ENCODE data around the gene BUD13. TPM values are rescaled to one million over a fixed set of nuclear protein-coding genes. Genes with fewer than 3 reads are reported as not detected.

BUD13 gene
- total RNA-seq: 10 to 100 TPM in 4 of 5 donors, 1 to 10 TPM in 1; 9.8 to 23.0 (median 20.5) TPM
- total RNA-seq (2013): 23.8 TPM
- 18.2 to 53.0 (median 33.5) reads per million in 29 experiments for total RNA-seq

- DNase-seq (peak; percentile 82 to 97 (median 92)), ATAC-seq (replicated peaks in 1 of 4) (peak; percentile 92 to 95 (median 94))
- no peaks in the 10 kb centered on the region for H3K27me3 ChIP-seq (replicated peaks in 1 of 2; ENCODE audit: control insufficient read depth in 2 of 2, extremely low read depth in 1 of 2, insufficient read depth in 2 of 2, low read length in 1 of 2)
- under 1% methylated on average over 65 of the region's 73 CpGs for WGBS (ENCODE audit: insufficient coverage)
- peaks cover 18 to 23% of the 10 kb centered on the region in 2 experiments for H3K4me1 ChIP-seq (ENCODE audit: control insufficient read depth in 1 of 2, extremely low read depth in 1 of 2, insufficient read depth in 2 of 2, low read length in 2 of 2)
- peaks cover 32 to 39% (median 39%) of the 10 kb centered on the region in 3 donors for H3K4me1 Mint-ChIP-seq
- H3K4me3 ChIP-seq (ENCODE audit: control insufficient read depth in 1 of 2, extremely low read depth in 1 of 2, low read length in 1 of 2): peak within 1 kb of the TSS; percentile 66 to 99
- H3K27ac ChIP-seq (ENCODE audit: low read length): peak within 1 kb of the TSS; percentile 85
- H3K27me3 Mint-ChIP-seq: no peaks in the 10 kb centered on the region
- H3K36me3 ChIP-seq (ENCODE audit: control insufficient read depth in 2 of 2, extremely low read depth in 1 of 2, insufficient read depth in 1 of 2, low read length in 1 of 2): peaks cover 2 to 16% of the 10 kb centered on the region in 2 donors
- H3K27ac Mint-ChIP-seq: peak within 1 kb of the TSS; percentile 98 to 99
- no peaks in the 10 kb centered on the region for H3K9me3 ChIP-seq
- ChIA-PET POLR2A (interaction anchor here (1.4 to 1.6 kb wide), 2 partner anchors 11 to 14 kb away, joined by 3 to 11 read pairs; no protein-coding TSS in a partner anchor), CTCF (interaction anchor here in 1 of 2 donors (0.6 to 3.2 kb wide), 3 partner anchors 15 to 63 kb away, joined by 3 to 11 read pairs (median 3); partner anchors contain the start of genes APOA5 and ZPR1)
- peak within 1 kb of the TSS; percentile 91 to 99 (median 98) for H3K4me3 Mint-ChIP-seq
- peaks cover 21% of the 10 kb centered on the region for H3K36me3 Mint-ChIP-seq
- H3K9me3 Mint-ChIP-seq: no peaks in the 10 kb centered on the region
Measured at GRCh38 chr11:116772443-116773202, at the start of gene BUD13. Gene BUD13, minus strand, starts transcription at chr11:116772987. Its CDS starts 23 bp downstream, at chr11:116772964.

- Mint-ChIP-seq H3K4me1 (no peaks in the 10 kb centered on the region), H3K9me3 (no peaks in the 10 kb centered on the region), H3K4me3 (no peak overlapping the region), H3K27ac (no peak overlapping the region), H3K27me3 (no peaks in the 10 kb centered on the region), H3K36me3 (no peaks in the 10 kb centered on the region)
- Histone ChIP-seq H3K4me3 (ENCODE audit: control insufficient read depth in 1 of 2, extremely low read depth in 1 of 2, low read length in 1 of 2) (no peak overlapping the region), H3K27ac (ENCODE audit: low read length) (no peak overlapping the region), H3K27me3 (replicated peaks in 1 of 2; ENCODE audit: control insufficient read depth in 2 of 2, extremely low read depth in 1 of 2, insufficient read depth in 2 of 2, low read length in 1 of 2) (peaks cover 0 to 3% of the 10 kb centered on the region in 2 experiments), H3K36me3 (ENCODE audit: control insufficient read depth in 2 of 2, extremely low read depth in 1 of 2, insufficient read depth in 1 of 2, low read length in 1 of 2) (no peaks in the 10 kb centered on the region), H3K9me3 (no peaks in the 10 kb centered on the region), H3K4me1 (ENCODE audit: control insufficient read depth in 1 of 2, extremely low read depth in 1 of 2, insufficient read depth in 2 of 2, low read length in 2 of 2) (no peaks in the 10 kb centered on the region)
- ATAC-seq (replicated peaks in 1 of 4) (no peak), DNase-seq (no peak)
- CTCF ChIA-PET: interaction anchor here in 1 of 2 donors (0.6 kb wide), 1 partner anchor 34 kb away, joined by 3 read pairs; no protein-coding TSS in a partner anchor
- WGBS (ENCODE audit: insufficient coverage): 76% methylated on average over 4 of the region's 5 CpGs
- POLR2A ChIA-PET: no interaction called here
Measured at GRCh38 chr11:116822575-116822974, 49.8 kb upstream of the BUD13 start.

GRCh38 chr11:116821050-116821918 is 48.5 kb upstream of the BUD13 start:
- no peak for DNase-seq
- POLR2A ChIA-PET: no interaction called here
- WGBS (ENCODE audit: insufficient coverage): 93% methylated on average over 45 of the region's 51 CpGs

GRCh38 chr11:116819049-116819448 is 46.3 kb upstream of the BUD13 start:
- no peaks in the 10 kb centered on the region for H3K9me3 ChIP-seq

More at GRCh38 chr11:116821050-116821918, 48.5 kb upstream of the BUD13 start:
- Mint-ChIP-seq H3K27ac (no peak overlapping the region), H3K9me3 (no peaks in the 10 kb centered on the region), H3K27me3 (no peaks in the 10 kb centered on the region), H3K4me3 (no peak overlapping the region), H3K4me1 (no peaks in the 10 kb centered on the region), H3K36me3 (no peaks in the 10 kb centered on the region)
- Histone ChIP-seq H3K4me1 (ENCODE audit: control insufficient read depth in 1 of 2, extremely low read depth in 1 of 2, insufficient read depth in 2 of 2, low read length in 2 of 2) (no peaks in the 10 kb centered on the region), H3K27ac (ENCODE audit: low read length) (no peak overlapping the region), H3K9me3 (no peaks in the 10 kb centered on the region), H3K36me3 (ENCODE audit: control insufficient read depth in 2 of 2, extremely low read depth in 1 of 2, insufficient read depth in 1 of 2, low read length in 1 of 2) (no peaks in the 10 kb centered on the region), H3K4me3 (ENCODE audit: control insufficient read depth in 1 of 2, extremely low read depth in 1 of 2, low read length in 1 of 2) (no peak overlapping the region), H3K27me3 (replicated peaks in 1 of 2; ENCODE audit: control insufficient read depth in 2 of 2, extremely low read depth in 1 of 2, insufficient read depth in 2 of 2, low read length in 1 of 2) (no peaks in the 10 kb centered on the region)
- CTCF ChIA-PET: no interaction called here
- no peak for ATAC-seq (replicated peaks in 1 of 4)

GRCh38 chr11:116814502-116814901 is 41.7 kb upstream of the BUD13 start:
- no peak for ATAC-seq (replicated peaks in 1 of 4)
- Mint-ChIP-seq H3K4me3 (no peak overlapping the region), H3K27ac (no peak overlapping the region), H3K9me3 (no peaks in the 10 kb centered on the region), H3K27me3 (no peaks in the 10 kb centered on the region), H3K36me3 (no peaks in the 10 kb centered on the region), H3K4me1 (no peaks in the 10 kb centered on the region)
- H3K4me1 ChIP-seq (ENCODE audit: control insufficient read depth in 1 of 2, extremely low read depth in 1 of 2, insufficient read depth in 2 of 2, low read length in 2 of 2): no peaks in the 10 kb centered on the region
- CTCF ChIA-PET: no interaction called here
- H3K4me3 ChIP-seq (ENCODE audit: control insufficient read depth in 1 of 2, extremely low read depth in 1 of 2, low read length in 1 of 2): no peak overlapping the region
- H3K9me3 ChIP-seq: no peaks in the 10 kb centered on the region
- no peak for DNase-seq
- WGBS (ENCODE audit: insufficient coverage): no CpG with 5 or more reads among the region's 6 CpGs
- no peaks in the 10 kb centered on the region for H3K27me3 ChIP-seq (replicated peaks in 1 of 2; ENCODE audit: control insufficient read depth in 2 of 2, extremely low read depth in 1 of 2, insufficient read depth in 2 of 2, low read length in 1 of 2)
- no peaks in the 10 kb centered on the region for H3K36me3 ChIP-seq (ENCODE audit: control insufficient read depth in 2 of 2, extremely low read depth in 1 of 2, insufficient read depth in 1 of 2, low read length in 1 of 2)
- H3K27ac ChIP-seq (ENCODE audit: low read length): no peak overlapping the region
- POLR2A ChIA-PET: interaction anchor here in 1 of 2 donors (0.6 kb wide), 1 partner anchor 14 kb away, joined by 5 read pairs; no protein-coding TSS in a partner anchor

More at GRCh38 chr11:116819049-116819448, 46.3 kb upstream of the BUD13 start:
- H3K4me1 Mint-ChIP-seq: no peaks in the 10 kb centered on the region
- no peak overlapping the region for H3K27ac Mint-ChIP-seq
- H3K27ac ChIP-seq (ENCODE audit: low read length): no peak overlapping the region
- H3K36me3 Mint-ChIP-seq: no peaks in the 10 kb centered on the region
- POLR2A ChIA-PET: no interaction called here
- WGBS (ENCODE audit: insufficient coverage): 89% methylated on average over 7 of the region's 9 CpGs
- no peak for ATAC-seq (replicated peaks in 1 of 4)
- CTCF ChIA-PET: no interaction called here
- H3K9me3 Mint-ChIP-seq: no peaks in the 10 kb centered on the region
- no peak overlapping the region for H3K4me3 ChIP-seq (ENCODE audit: control insufficient read depth in 1 of 2, extremely low read depth in 1 of 2, low read length in 1 of 2)
- no peak overlapping the region for H3K4me3 Mint-ChIP-seq
- H3K27me3 Mint-ChIP-seq: no peaks in the 10 kb centered on the region
- H3K36me3 ChIP-seq (ENCODE audit: control insufficient read depth in 2 of 2, extremely low read depth in 1 of 2, insufficient read depth in 1 of 2, low read length in 1 of 2): no peaks in the 10 kb centered on the region
- H3K4me1 ChIP-seq (ENCODE audit: control insufficient read depth in 1 of 2, extremely low read depth in 1 of 2, insufficient read depth in 2 of 2, low read length in 2 of 2): no peaks in the 10 kb centered on the region
- DNase-seq: no peak
- no peaks in the 10 kb centered on the region for H3K27me3 ChIP-seq (replicated peaks in 1 of 2; ENCODE audit: control insufficient read depth in 2 of 2, extremely low read depth in 1 of 2, insufficient read depth in 2 of 2, low read length in 1 of 2)
